Measurements from ENCODE around the gene SRGN.

- TF ChIP-seq CTCF (IDR thresholded peaks at IDR 0.05) = no peak
- TF ChIP-seq POLR2A (IDR thresholded peaks at IDR 0.05) = peak in 1 of 3 donors; percentile 52
These were observed 1.0 kb downstream of the SRGN start for GRCh38 chr10:69088801-69089501.

All from body of pancreas (tissue), 4 donors.